NB4 (cell line): ENCODE data around the gene SLC35C1.

ENCODE experiments used
- DNase-seq: peaks from one replicate; pipeline ENCODE4 v3.0.0; 2010; ENCODE audit warnings: low read depth
- H3K4me3 ChIP-seq: one replicate; pipeline ENCODE4 v1.5.1; 2011; ENCODE audit warnings: mild to moderate bottlenecking, low read depth, low read length, moderate library complexity
- CTCF ChIP-seq: IDR thresholded peaks from one replicate; pipeline ENCODE4 v1.5.1; 2012; ENCODE audit warnings: low read depth, low read length
- MAX ChIP-seq: IDR thresholded peaks from 2 replicates; pipeline ENCODE4 v1.6.1; 2011; ENCODE audit warnings: low read depth, low read length
- MYC ChIP-seq: IDR thresholded peaks from 2 replicates; pipeline ENCODE4 v1.6.1; 2011; ENCODE audit warnings: low read depth, low read length
- POLR2A ChIP-seq: IDR thresholded peaks from 2 replicates; pipeline ENCODE4 v1.6.1; 2011; ENCODE audit warnings: mild to moderate bottlenecking; ENCODE audit not compliant: insufficient read length; ENCODE audit errors: extremely low read depth

SLC35C1 gene

GRCh38 chr11:45848654-45849081, 43.7 kb downstream of the SLC35C1 start:
- H3K4me3 ChIP-seq, result peak overlapping the region; percentile 79
- TF ChIP-seq CTCF (no peak), POLR2A (no peak), MYC (no peak), MAX (no peak)
- no peak for DNase-seq

- no peak for DNase-seq
- TF ChIP-seq CTCF (no peak), POLR2A (no peak)
- no peak overlapping the region for H3K4me3 ChIP-seq
Measured at GRCh38 chr11:45850446-45850845, 45.5 kb downstream of the SLC35C1 start.

GRCh38 chr11:45851228-45851627, 46.3 kb downstream of the SLC35C1 start:
- no peak overlapping the region for H3K4me3 ChIP-seq
- no peak for TF ChIP-seq MYC
- TF ChIP-seq POLR2A, result no peak
- TF ChIP-seq MAX, result no peak
- TF ChIP-seq CTCF, result no peak
- no peak for DNase-seq

GRCh38 chr11:45852018-45852711, 47.2 kb downstream of the SLC35C1 start:
- no peak overlapping the region for H3K4me3 ChIP-seq
- no peak for DNase-seq
- TF ChIP-seq POLR2A (no peak), MAX (peak; percentile 40; the same call in 1 of the 2 replicates)

- DNase-seq, result no peak
- TF ChIP-seq MYC (no peak), POLR2A (no peak), MAX (no peak), CTCF (no peak)
- no peak overlapping the region for H3K4me3 ChIP-seq
Measured at GRCh38 chr11:45852712-45853101, 47.8 kb downstream of the SLC35C1 start.

- no peak for DNase-seq
- no peak for TF ChIP-seq MYC
- no peak for TF ChIP-seq MAX
- no peak for TF ChIP-seq CTCF
- TF ChIP-seq POLR2A, result no peak
- no peak overlapping the region for H3K4me3 ChIP-seq
Measured at GRCh38 chr11:45853332-45854219, 48.6 kb downstream of the SLC35C1 start.
